ENCODE results near the gene KDELR3.

KDELR3 gene

GRCh38 chr22:38506118-38506962 is 38.4 kb downstream of the KDELR3 start, which contains the start of gene DDX17:
Gene DDX17, minus strand, starts transcription at chr22:38506311.
- DNase-seq (ENCODE audit: insufficient read length, low spot score) (peak; percentile 64), FAIRE-seq (peak; percentile 94)

- DNase-seq (ENCODE audit: insufficient read length, low spot score) (no peak), FAIRE-seq (no peak)
Measured at GRCh38 chr22:38510416-38510970, 42.6 kb downstream of the KDELR3 start.

GRCh38 chr22:38513063-38513462 is 45.2 kb downstream of the KDELR3 start:
- peak; percentile 20 for DNase-seq (ENCODE audit: insufficient read length, low spot score)
- no peak for FAIRE-seq

GRCh38 chr22:38518620-38519019 is 50.7 kb downstream of the KDELR3 start:
- FAIRE-seq (no peak), DNase-seq (ENCODE audit: insufficient read length, low spot score) (no peak)

- DNase-seq (ENCODE audit: insufficient read length, low spot score) (no peak), FAIRE-seq (no peak)
Measured at GRCh38 chr22:38519453-38520250, 51.8 kb downstream of the KDELR3 start.

GRCh38 chr22:38523029-38523428 is 55.1 kb downstream of the KDELR3 start:
- DNase-seq (ENCODE audit: insufficient read length, low spot score) (no peak), FAIRE-seq (no peak)

GRCh38 chr22:38523479-38523878 is 55.6 kb downstream of the KDELR3 start:
- FAIRE-seq: no peak
- no peak for DNase-seq (ENCODE audit: insufficient read length, low spot score)

- FAIRE-seq: no peak
- no peak for DNase-seq (ENCODE audit: insufficient read length, low spot score)
Measured at GRCh38 chr22:38524429-38524828, 56.5 kb downstream of the KDELR3 start.

- no peak for FAIRE-seq
- DNase-seq (ENCODE audit: insufficient read length, low spot score): no peak
Measured at GRCh38 chr22:38531251-38531938, 63.5 kb downstream of the KDELR3 start.
